K562 (cell line): ENCODE data around the gene LSS. TPM values are rescaled to one million over a fixed set of nuclear protein-coding genes. Genes with fewer than 3 reads are reported as not detected.

ENCODE experiments used
- ATAC-seq: fragments of 200-7000 bp; cut with Tn5 transposase; 3 replicates; pipeline ENCODE4 v1.9.1; 2020; ENCODE audit warnings: moderate library complexity
- BruUV-seq: library from RNA; stranded (reverse); fragments of 400-500 nt; replicated peaks from 2 replicates; lab custom pipeline; 2021; lab: Mats Ljungman, UMichigan
- CTCF ChIA-PET: fragments of 300-600 bp; formaldehyde crosslinking; extraction: SDS; loops from one replicate; lab custom pipeline; 2021; ENCODE audit warnings: low intra/inter-chr PET ratio; lab: Yijun Ruan, JAX
- POLR2A ChIA-PET: fragments of 300-600, 350-650 bp; sonication (Branson Sonifier 250); formaldehyde crosslinking; extraction: SDS; loops from one replicate; lab custom pipeline; 2021; ENCODE audit warnings: antibody characterized with exemption, inconsistent platforms; lab: Yijun Ruan, JAX
- DNase-seq, 4 experiments: peaks; one replicate each; pipeline versions ENCODE4 v3.0.0 to v3.0.0-alpha.2; 2011 to 2018; ENCODE audit warnings: low spot score in 3 of 4, mixed read lengths in 3 of 4; ENCODE audit errors: extremely low read depth in 1 of 4
- FAIRE-seq: peaks from 2 replicates; lab custom pipeline; 2011; peaks lifted over from hg19 to GRCh38; lab: Jason Lieb, UNC
- H2AFZ ChIP-seq: 2 replicates; pipeline ENCODE4 v1.6.0; 2011; ENCODE audit warnings: low read depth, low read length, control low read depth, inconsistent platforms
- H3K27ac ChIP-seq: fragments of 200-600 bp; 3 replicates; pipeline ENCODE4 v1.8.0; 2011; ENCODE audit warnings: low read depth, mild to moderate bottlenecking, control low read depth, inconsistent platforms, low read length, moderate library complexity, mixed read lengths; ENCODE audit errors: extremely low read depth
- H3K27me3 ChIP-seq, 2 experiments: fragments of 300-600 bp in 1 of 2; 2 replicates in 1 of 2; 3 replicates in 1 of 2; pipeline versions ENCODE4 v1.6.0 to v1.8.0; 2011; ENCODE audit warnings: inconsistent platforms in 2 of 2, low read length in 2 of 2, mild to moderate bottlenecking in 1 of 2, mixed read lengths in 1 of 2, moderate library complexity in 1 of 2; ENCODE audit not compliant: control insufficient read depth in 2 of 2, insufficient read depth in 2 of 2
- H3K36me3 ChIP-seq: fragments of 300-600 bp; 3 replicates; pipeline ENCODE4 v1.8.0; 2011; ENCODE audit warnings: mild to moderate bottlenecking, low read length, inconsistent platforms; ENCODE audit not compliant: control insufficient read depth, insufficient read depth
- H3K4me1 ChIP-seq, 2 experiments: fragments of 200-600 bp in 1 of 2; replicated peaks in 1 of 2; 2 replicates in 1 of 2; 3 replicates in 1 of 2; pipeline versions ENCODE4 v1.5.1 to v1.8.0; 2011; ENCODE audit warnings: inconsistent platforms in 2 of 2, low read length in 2 of 2, mild to moderate bottlenecking in 1 of 2, mixed read lengths in 1 of 2, moderate library complexity in 1 of 2; ENCODE audit not compliant: control insufficient read depth in 2 of 2, insufficient read depth in 2 of 2
- H3K4me2 ChIP-seq: 2 replicates; pipeline ENCODE4 v1.6.1; 2011; ENCODE audit warnings: low read length, control low read depth, inconsistent platforms, mixed read lengths; ENCODE audit not compliant: insufficient read depth
- H3K4me3 ChIP-seq: fragments of 200-600 bp; sonication (generic), shearing (Covaris generic); 2 replicates; pipeline ENCODE4 v1.5.1; 2016; ENCODE audit warnings: control low read depth, inconsistent platforms
- H3K79me2 ChIP-seq: fragments of 200-600 bp; 3 replicates; pipeline ENCODE4 v1.8.0; 2011; ENCODE audit warnings: low read length, inconsistent platforms; ENCODE audit not compliant: control insufficient read depth, insufficient read depth
- H3K9ac ChIP-seq, 2 experiments: 2 replicates each; pipeline versions ENCODE4 v1.6.0 to v1.6.1; 2011; ENCODE audit warnings: low read depth in 2 of 2, low read length in 2 of 2, control low read depth in 1 of 2, inconsistent platforms in 1 of 2, mild to moderate bottlenecking in 1 of 2, mixed read lengths in 1 of 2; ENCODE audit not compliant: insufficient read depth in 1 of 2
- H3K9me1 ChIP-seq: one replicate; pipeline ENCODE4 v1.6.0; 2011; ENCODE audit warnings: inconsistent platforms, mild to moderate bottlenecking, low read length, moderate library complexity; ENCODE audit not compliant: control insufficient read depth, insufficient read depth
- H3K9me3 ChIP-seq: replicated peaks from 2 replicates; pipeline ENCODE4 v1.5.1; 2011; ENCODE audit warnings: low read depth, low read length, inconsistent platforms; ENCODE audit not compliant: control insufficient read depth, insufficient read depth
- H4K20me1 ChIP-seq: replicated peaks from 2 replicates; pipeline ENCODE4 v1.6.1; 2011; ENCODE audit warnings: low read length, inconsistent platforms, mixed read lengths; ENCODE audit not compliant: control insufficient read depth, insufficient read depth
- PML ChIP-seq: IDR thresholded peaks from 2 replicates; pipeline ENCODE4 v1.6.1; 2012; ENCODE audit warnings: low read length, inconsistent platforms
- POLR2A ChIP-seq: fragments of 450-650 bp; conservative IDR thresholded peaks from 2 replicates; pipeline ENCODE4 v1.6.1; 2016
- ZNF239 ChIP-seq: fragments of 250-450 bp; sonication (Bioruptor Pico); IDR thresholded peaks from 2 replicates; pipeline ENCODE4 v1.4.0; 2020; ENCODE audit warnings: mild to moderate bottlenecking
- ZNF282 ChIP-seq: sonication (generic); formaldehyde crosslinking; IDR thresholded peaks from 2 replicates; pipeline ENCODE4 v1.8.1; 2023; ENCODE audit warnings: missing genetic modification reagents
- ZNF384 ChIP-seq: IDR thresholded peaks from 2 replicates; pipeline ENCODE4 v1.6.1; 2012; ENCODE audit warnings: low read depth, low read length, improper control_type of control experiment
- WGBS: fragments of 100-300 bp; shearing (Covaris generic); methylation state at CpG from one replicate; pipeline ENCODE4 v1.1.6; 2016; ENCODE audit warnings: low coverage, mixed read lengths; ENCODE audit not compliant: insufficient coverage; ENCODE audit errors: missing lambda C conversion rate; 5-methylcytosine and 5-hydroxymethylcytosine counted together
- in situ Hi-C: fragments of 300-500 bp; cut with MboI; formaldehyde crosslinking; loops from 4 replicates; pipeline ENCODE4 v1.15.0; 2018; ENCODE audit warnings: inconsistent platforms, mixed read lengths
- intact Hi-C: fragments of 100-400 bp; cut with micrococcal nuclease; formaldehyde crosslinking; loops from 2 replicates; pipeline ENCODE4 v1.14.2; 2022
- polyA plus RNA-seq, 8 experiments: library from polyadenylated mRNA; depleted of rRNA in 4 of 8; stranded (reverse) in 5 of 8; unstranded in 3 of 8; fragments of >200 nt; fragmentation: Nextera tagmentation in 2 of 8; fragmentation: Illumina TruSeq in 1 of 8; extraction: Ambion mirVana in 2 of 8; extraction: Trizol in 1 of 8; gene quantifications; 2 replicates each; pipeline versions ENCODE4 v1.2.1 to v1.2.3, GENCODE V29; 2011 to 2014; ENCODE audit warnings: inconsistent platforms in 1 of 8, missing spikeins in 1 of 8
- total RNA-seq, 7 experiments: library from RNA; depleted of rRNA in 6 of 7; stranded (reverse); fragments of >200 nt in 6 of 7; fragmentation: Illumina TruSeq in 2 of 7; extraction: Trizol in 2 of 7; gene quantifications; 2 replicates each; pipeline versions ENCODE4 v1.2.1 to v1.2.3, GENCODE V29; 2011 to 2021; ENCODE audit warnings: low replicate concordance in 1 of 7

The LSS gene
- total and polyA plus RNA-seq, 9 of the 15 experiments (the other 6 are each of a cell fraction or from before 2014, with no cell fraction given): 2.2 to 89.5 (median 37.4) TPM

DNA sequence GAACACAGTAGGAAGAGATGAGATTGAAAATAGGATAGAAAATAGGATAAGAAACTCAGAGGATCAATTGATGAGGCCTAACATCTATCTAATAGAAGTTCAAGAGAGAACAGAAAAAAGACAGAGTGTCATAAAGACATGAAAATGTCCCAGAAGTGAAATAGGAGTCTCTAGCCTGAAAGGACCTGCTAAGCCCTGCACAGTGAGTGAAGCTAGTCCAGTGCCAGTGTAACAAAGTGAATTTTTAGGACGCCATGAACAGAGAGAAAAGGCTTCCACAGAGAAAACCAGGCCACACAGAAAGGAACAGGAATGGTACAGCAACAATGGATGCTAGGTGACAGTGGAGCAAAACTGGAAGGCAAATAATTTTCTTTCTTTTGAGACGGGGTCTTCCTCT, 20.3 kb upstream of the LSS start:
- intact Hi-C loops: no loop called here
- H4K20me1 ChIP-seq: 0 out of 2 replicates have a peak, but pooled peaks cover 8% of the 10 kb centered on the region
- CTCF ChIA-PET: no interaction called here
- H3K9ac ChIP-seq: no peak overlapping the region
- no peaks in the 10 kb centered on the region for H3K9me1 ChIP-seq
- no peak for TF ChIP-seq ZNF282 (CRISPR knock-in tag)
- TF ChIP-seq ZNF239: peak; percentile 95
- TF ChIP-seq, all 486 proteins: peak for 1
- no peak for ATAC-seq
- Histone ChIP-seq H3K4me1 (peaks cover 9 to 14% of the 10 kb centered on the region in 2 experiments; a peak in 4 of 5 replicates), H3K27me3 (no peaks in the 10 kb centered on the region), H3K4me2 (no peak overlapping the region), H3K79me2 (no peaks in the 10 kb centered on the region; the same call in 1 of the 3 replicates), H3K4me3 (no peak overlapping the region), H2AFZ (no peak overlapping the region), H3K36me3 (peaks cover 96% of the 10 kb centered on the region), H3K9me3 (no peaks in the 10 kb centered on the region), H3K27ac (no peak overlapping the region)
- no peak for FAIRE-seq
- no peak for DNase-seq
- POLR2A ChIA-PET: interaction anchor here (0.6 to 1.1 kb wide), 5 partner anchors 9 to 39 kb away, joined by 3 to 4 read pairs (median 3); no protein-coding TSS in a partner anchor
- WGBS: 97% methylated on average over 2 of the region's 2 CpGs
- TSS peak; percentile 21 for BruUV-seq
- in situ Hi-C loops: no loop called here

- in situ Hi-C loops: no loop called here
- Histone ChIP-seq H2AFZ (no peak overlapping the region), H3K79me2 (no peaks in the 10 kb centered on the region; the same call in 1 of the 3 replicates), H3K9ac (0 out of 4 replicates have a peak overlapping the region, but pooled peaks of 1 of the 2 experiments have one; percentile 58), H3K9me3 (no peaks in the 10 kb centered on the region), H3K27ac (no peak overlapping the region), H3K4me2 (no peak overlapping the region), H4K20me1 (0 out of 2 replicates have a peak, but pooled peaks cover 11% of the 10 kb centered on the region), H3K27me3 (no peaks in the 10 kb centered on the region), H3K9me1 (no peaks in the 10 kb centered on the region)
- no peak for DNase-seq
- WGBS: 16% methylated on average over 1 of the region's 1 CpG
- no TSS peak for BruUV-seq
- ATAC-seq: no peak
- POLR2A ChIA-PET: no interaction called here
- TF ChIP-seq PML (no peak), ZNF384 (peak; percentile 46; the same call in 1 of the 2 replicates), POLR2A (0 out of 2 replicates have a peak, but pooled peaks have one; percentile 1)
- TF ChIP-seq, all 486 proteins: peak for 2
- FAIRE-seq: no peak
- Histone ChIP-seq H3K4me1 (peaks cover 9 to 10% of the 10 kb centered on the region in 2 experiments; a peak in 4 of 5 replicates), H3K4me3 (no peak overlapping the region), H3K36me3 (peaks cover 96% of the 10 kb centered on the region)
- intact Hi-C loops: no loop called here
- CTCF ChIA-PET: no interaction called here
Observed at GRCh38 chr21:46248422-46248782, 19.8 kb upstream of the LSS start.
